SW480 (cell line): ENCODE results near the gene ERC2.

ENCODE experiments used
- DNase-seq: peaks from one replicate; pipeline ENCODE4 v3.0.0-alpha.2; 2016; ENCODE audit warnings: low spot score

The ERC2 gene

GRCh38 chr3:55619046-55619808 is 849.0 kb downstream of the ERC2 start:
- no peak for DNase-seq

- no peak for DNase-seq
Observed at GRCh38 chr3:55617385-55617784, 850.9 kb downstream of the ERC2 start.

GRCh38 chr3:55616803-55617202 is 851.5 kb downstream of the ERC2 start:
- DNase-seq = no peak

- no peak for DNase-seq
Observed at GRCh38 chr3:55615694-55616295, 852.5 kb downstream of the ERC2 start.

- DNase-seq = no peak
Observed at GRCh38 chr3:55615039-55615693, 853.1 kb downstream of the ERC2 start.

- DNase-seq = no peak
Observed at GRCh38 chr3:55611121-55611520, 857.1 kb downstream of the ERC2 start.

GRCh38 chr3:55609230-55609827 is 858.9 kb downstream of the ERC2 start:
- DNase-seq = no peak

GRCh38 chr3:55608301-55608937 is 859.8 kb downstream of the ERC2 start:
- no peak for DNase-seq

- DNase-seq = no peak
Observed at GRCh38 chr3:55607844-55608243, 860.4 kb downstream of the ERC2 start.

GRCh38 chr3:55607175-55607574 is 861.1 kb downstream of the ERC2 start:
- DNase-seq = no peak

GRCh38 chr3:55605443-55606236 is 862.6 kb downstream of the ERC2 start:
- DNase-seq = no peak

GRCh38 chr3:55604846-55605245 is 863.4 kb downstream of the ERC2 start:
- DNase-seq = no peak

- no peak for DNase-seq
Observed at GRCh38 chr3:55604402-55604801, 863.9 kb downstream of the ERC2 start.

GRCh38 chr3:55601366-55602080 is 866.7 kb downstream of the ERC2 start:
- DNase-seq = no peak

GRCh38 chr3:55598224-55598623 is 870.0 kb downstream of the ERC2 start:
- no peak for DNase-seq

- no peak for DNase-seq
Observed at GRCh38 chr3:55597641-55598040, 870.6 kb downstream of the ERC2 start.

GRCh38 chr3:55596212-55596611 is 872.1 kb downstream of the ERC2 start:
- no peak for DNase-seq

- DNase-seq = no peak
Observed at GRCh38 chr3:55595420-55595819, 872.8 kb downstream of the ERC2 start.

GRCh38 chr3:55592572-55592971 is 875.7 kb downstream of the ERC2 start:
- DNase-seq = no peak

GRCh38 chr3:55591888-55592287 is 876.4 kb downstream of the ERC2 start:
- DNase-seq = no peak
